ENCODE measurements around the gene CTNNA2.

The CTNNA2 gene

DNA sequence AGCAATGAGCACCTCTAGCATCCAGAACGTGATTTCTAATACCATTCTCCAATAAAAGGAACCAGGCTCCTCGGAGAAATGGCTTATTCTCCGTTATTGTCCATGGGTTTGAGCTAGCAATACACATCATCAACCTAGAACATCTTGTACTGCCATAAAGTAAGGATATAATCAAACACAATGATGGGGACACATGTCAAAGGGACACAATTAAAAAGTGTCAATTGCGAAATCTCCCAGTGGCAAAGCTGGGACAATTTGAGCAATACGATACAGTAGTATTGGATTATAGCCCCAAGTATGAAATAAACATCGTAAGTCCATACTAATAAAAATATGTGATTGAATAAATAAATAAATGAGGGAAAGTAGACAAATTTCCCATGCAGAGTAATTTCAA, 108.4 kb downstream of the CTNNA2 start:
- H3K36me3 ChIP-seq (ENCODE audit: control insufficient read depth, insufficient read depth, low read length), result no peaks in the 10 kb centered on the region
- no peaks in the 10 kb centered on the region for H3K4me1 ChIP-seq (ENCODE audit: control insufficient read depth, insufficient read depth, low read length)
- H3K4me3 ChIP-seq (ENCODE audit: low read length), result no peak overlapping the region
- H3K27me3 ChIP-seq (ENCODE audit: control insufficient read depth, insufficient read depth, low read length), result no peaks in the 10 kb centered on the region
- H3K9ac ChIP-seq (ENCODE audit: low read length), result no peak overlapping the region
- H3K27ac ChIP-seq (ENCODE audit: low read depth, low read length), result no peak overlapping the region

DNA sequence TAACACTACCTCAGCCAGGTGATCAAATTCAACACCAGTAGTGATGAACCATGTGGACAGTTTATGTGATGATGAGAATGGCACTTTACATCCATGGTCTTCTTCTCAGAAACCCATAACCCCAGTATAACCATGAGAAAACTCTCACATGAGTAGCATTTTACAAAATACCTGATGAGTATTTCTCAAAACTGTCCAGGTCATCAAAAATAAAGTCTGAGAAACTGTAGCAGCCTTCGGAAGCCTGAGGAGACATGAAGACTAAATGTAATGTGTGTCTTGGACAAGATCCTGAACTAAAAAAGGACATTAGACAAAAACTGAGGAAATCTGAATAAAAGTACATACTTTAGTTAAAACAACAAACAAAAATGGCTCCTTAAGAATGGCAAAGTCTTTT, 108.9 kb downstream of the CTNNA2 start:
- no peaks in the 10 kb centered on the region for H3K4me1 ChIP-seq (ENCODE audit: control insufficient read depth, insufficient read depth, low read length)
- H3K27me3 ChIP-seq (ENCODE audit: control insufficient read depth, insufficient read depth, low read length), result no peaks in the 10 kb centered on the region
- no peaks in the 10 kb centered on the region for H3K36me3 ChIP-seq (ENCODE audit: control insufficient read depth, insufficient read depth, low read length)
- H3K9ac ChIP-seq (ENCODE audit: low read length), result no peak overlapping the region
- no peak overlapping the region for H3K4me3 ChIP-seq (ENCODE audit: low read length)
- H3K27ac ChIP-seq (ENCODE audit: low read depth, low read length), result no peak overlapping the region

DNA sequence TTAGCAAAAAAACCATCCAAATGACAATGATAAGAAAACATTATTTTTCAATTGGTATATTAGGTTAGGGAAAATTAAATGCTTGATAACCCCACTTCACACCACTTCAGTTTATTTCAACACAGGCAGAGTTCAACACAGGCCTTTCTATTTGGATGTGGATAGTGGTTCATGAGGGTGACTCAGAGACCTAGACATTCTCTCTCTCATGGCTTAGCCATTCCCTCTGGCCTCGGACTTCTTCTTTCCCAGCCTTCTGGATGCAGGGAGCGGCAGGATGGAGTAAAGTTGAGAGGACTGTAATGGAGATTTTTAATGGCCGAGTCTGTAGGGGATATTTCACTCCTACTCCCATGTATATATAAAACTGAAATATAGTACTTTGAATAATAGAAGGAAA, 109.7 kb downstream of the CTNNA2 start:
- no peak overlapping the region for H3K27ac ChIP-seq (ENCODE audit: low read depth, low read length)

DNA sequence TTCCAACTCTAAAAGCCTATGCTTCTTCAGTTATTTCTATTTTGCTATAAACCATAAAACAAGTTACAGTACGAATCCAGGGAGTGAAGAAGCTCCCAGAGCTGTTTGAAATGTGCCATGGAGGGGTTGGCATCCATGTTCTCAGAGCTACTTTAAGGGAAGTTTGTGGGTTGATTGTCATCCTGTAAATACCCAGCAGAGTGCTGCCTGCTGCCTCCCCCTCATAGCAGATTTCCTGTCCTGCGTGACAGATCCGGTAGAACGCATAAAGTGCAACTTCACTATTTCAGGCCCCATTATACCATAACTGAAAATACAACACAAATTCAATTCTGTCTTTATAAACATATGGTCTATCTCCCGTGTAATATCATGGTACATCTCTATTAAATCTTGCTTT, 114.4 kb downstream of the CTNNA2 start:
- Histone ChIP-seq H3K27me3 (ENCODE audit: control insufficient read depth, insufficient read depth, low read length) (no peaks in the 10 kb centered on the region), H3K9ac (ENCODE audit: low read length) (no peak overlapping the region), H3K4me3 (ENCODE audit: low read length) (no peak overlapping the region), H3K27ac (ENCODE audit: low read depth, low read length) (no peak overlapping the region), H3K36me3 (ENCODE audit: control insufficient read depth, insufficient read depth, low read length) (no peaks in the 10 kb centered on the region), H3K4me1 (ENCODE audit: control insufficient read depth, insufficient read depth, low read length) (no peaks in the 10 kb centered on the region)

More for the DNA sequence above, 109.7 kb downstream of the CTNNA2 start:
- Histone ChIP-seq H3K4me3 (ENCODE audit: low read length) (no peak overlapping the region), H3K36me3 (ENCODE audit: control insufficient read depth, insufficient read depth, low read length) (no peaks in the 10 kb centered on the region), H3K27me3 (ENCODE audit: control insufficient read depth, insufficient read depth, low read length) (no peaks in the 10 kb centered on the region), H3K9ac (ENCODE audit: low read length) (no peak overlapping the region), H3K4me1 (ENCODE audit: control insufficient read depth, insufficient read depth, low read length) (no peaks in the 10 kb centered on the region)

DNA sequence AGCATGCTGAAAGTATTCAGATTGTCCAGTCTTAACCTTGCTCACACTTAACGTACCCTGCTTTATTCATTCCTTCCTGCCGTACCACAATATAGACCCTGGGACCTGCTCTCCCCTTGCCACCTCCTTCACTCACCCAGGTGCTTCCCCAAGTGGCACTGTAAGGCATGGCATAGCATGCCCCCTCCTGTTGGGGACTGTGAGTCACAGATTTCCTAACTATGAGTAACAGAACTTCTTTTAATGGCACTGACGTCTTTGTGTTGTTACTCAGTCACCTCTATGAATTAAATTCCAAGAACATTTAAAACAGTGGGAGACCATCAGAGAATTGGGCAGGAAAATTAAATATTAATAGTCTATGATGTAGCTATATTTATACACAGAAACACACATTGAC, 117.2 kb downstream of the CTNNA2 start:
- H3K27ac ChIP-seq (ENCODE audit: low read depth, low read length), result no peak overlapping the region
- no peaks in the 10 kb centered on the region for H3K27me3 ChIP-seq (ENCODE audit: control insufficient read depth, insufficient read depth, low read length)
- no peak overlapping the region for H3K4me3 ChIP-seq (ENCODE audit: low read length)
- no peaks in the 10 kb centered on the region for H3K4me1 ChIP-seq (ENCODE audit: control insufficient read depth, insufficient read depth, low read length)
- H3K36me3 ChIP-seq (ENCODE audit: control insufficient read depth, insufficient read depth, low read length), result no peaks in the 10 kb centered on the region
- H3K9ac ChIP-seq (ENCODE audit: low read length), result no peak overlapping the region

DNA sequence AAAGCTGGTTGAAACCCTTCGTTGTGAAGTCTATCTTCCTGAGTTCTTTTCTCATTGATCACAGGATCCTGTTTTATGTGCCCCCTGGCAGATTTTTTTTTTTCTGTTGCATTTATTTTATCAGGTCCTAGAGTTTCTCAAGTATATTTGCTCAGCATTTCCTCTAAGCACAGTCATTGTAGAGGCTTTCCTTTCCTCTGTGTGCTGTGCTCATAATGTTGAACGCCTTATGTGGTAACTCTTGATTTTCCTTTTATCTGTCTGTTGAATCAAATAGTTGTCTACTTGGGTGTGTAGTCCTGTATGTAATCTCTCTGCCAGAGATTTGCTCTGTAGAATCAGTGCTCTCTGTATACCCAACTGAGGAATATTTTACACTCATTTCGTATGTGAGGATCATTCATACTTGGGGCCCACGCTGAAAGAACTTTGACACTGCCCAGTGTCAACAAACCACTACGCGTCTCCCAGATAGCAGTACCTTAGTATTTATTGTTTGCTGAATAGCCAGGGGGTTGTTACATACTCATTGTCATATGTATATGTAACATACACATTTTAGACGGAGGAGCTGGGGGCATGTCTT, 118.2 kb downstream of the CTNNA2 start:
- no peaks in the 10 kb centered on the region for H3K36me3 ChIP-seq (ENCODE audit: control insufficient read depth, insufficient read depth, low read length)

DNA sequence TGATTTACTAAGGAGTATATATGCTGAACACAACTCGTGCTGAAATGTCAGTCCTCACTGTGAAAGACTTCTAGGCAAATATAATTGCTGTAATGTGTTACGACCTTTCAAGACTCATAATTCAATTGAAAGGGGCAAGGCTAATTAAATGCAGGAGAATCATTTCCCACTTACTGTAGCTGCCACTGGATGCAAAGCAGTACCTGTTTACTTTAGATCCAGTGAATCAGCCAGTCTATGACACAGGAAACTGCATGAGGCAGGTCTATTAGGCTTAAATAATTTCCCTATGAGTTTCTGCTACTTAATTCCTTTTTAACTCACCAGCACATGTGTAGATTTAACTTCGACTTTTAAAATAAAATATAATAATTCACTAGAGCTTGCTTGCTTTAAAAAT, 125.6 kb downstream of the CTNNA2 start:
- H3K27ac ChIP-seq (ENCODE audit: low read depth, low read length), result no peak overlapping the region
- no peaks in the 10 kb centered on the region for H3K4me1 ChIP-seq (ENCODE audit: control insufficient read depth, insufficient read depth, low read length)
- no peaks in the 10 kb centered on the region for H3K36me3 ChIP-seq (ENCODE audit: control insufficient read depth, insufficient read depth, low read length)
- H3K27me3 ChIP-seq (ENCODE audit: control insufficient read depth, insufficient read depth, low read length), result no peaks in the 10 kb centered on the region
- H3K4me3 ChIP-seq (ENCODE audit: low read length), result no peak overlapping the region
- H3K9ac ChIP-seq (ENCODE audit: low read length), result no peak overlapping the region

More for the DNA sequence above, 118.2 kb downstream of the CTNNA2 start:
- Histone ChIP-seq H3K4me1 (ENCODE audit: control insufficient read depth, insufficient read depth, low read length) (no peaks in the 10 kb centered on the region), H3K27ac (ENCODE audit: low read depth, low read length) (no peak overlapping the region), H3K27me3 (ENCODE audit: control insufficient read depth, insufficient read depth, low read length) (no peaks in the 10 kb centered on the region), H3K4me3 (ENCODE audit: low read length) (no peak overlapping the region), H3K9ac (ENCODE audit: low read length) (no peak overlapping the region)

DNA sequence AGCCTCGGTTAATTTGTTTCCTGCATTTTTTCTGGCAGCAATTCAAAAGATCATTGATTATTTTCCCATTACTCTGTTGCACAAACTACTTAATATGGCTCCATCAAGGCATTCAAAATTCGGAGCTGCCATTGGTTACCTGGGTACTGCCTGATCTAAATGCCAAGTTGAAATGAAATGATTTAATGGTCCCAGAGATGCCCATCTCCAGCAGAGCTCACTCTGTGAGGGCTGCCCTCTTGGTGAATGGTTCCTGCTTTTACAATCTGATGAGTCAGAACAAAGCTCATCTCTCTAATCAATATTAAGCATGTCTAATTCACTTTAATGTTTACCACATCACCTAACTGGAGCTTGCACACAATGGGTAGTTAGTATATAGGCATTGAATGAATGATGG, 126.1 kb downstream of the CTNNA2 start:
- H3K36me3 ChIP-seq (ENCODE audit: control insufficient read depth, insufficient read depth, low read length), result no peaks in the 10 kb centered on the region
- no peak overlapping the region for H3K27ac ChIP-seq (ENCODE audit: low read depth, low read length)
- H3K9ac ChIP-seq (ENCODE audit: low read length), result no peak overlapping the region

DNA sequence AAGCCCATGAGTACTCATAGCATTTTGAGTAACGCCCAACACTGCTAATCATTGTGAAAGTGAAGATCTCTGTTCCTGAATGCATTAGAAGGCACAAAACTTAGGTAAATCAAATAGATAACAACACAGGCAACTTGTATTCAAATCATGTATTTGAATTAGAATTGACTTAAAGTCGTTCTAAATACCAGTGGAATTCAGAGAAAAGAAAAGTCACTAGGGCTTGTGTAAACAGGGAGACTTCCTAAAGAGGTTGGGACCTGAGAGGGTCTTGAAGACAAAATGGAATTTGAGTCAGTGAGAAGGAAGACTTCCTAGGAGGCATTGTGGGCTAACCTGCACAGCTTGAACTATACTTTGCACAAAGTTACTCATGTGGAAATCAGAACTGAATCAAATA, 127.2 kb downstream of the CTNNA2 start:
- Histone ChIP-seq H3K27ac (ENCODE audit: low read depth, low read length) (no peak overlapping the region), H3K9ac (ENCODE audit: low read length) (no peak overlapping the region), H3K4me1 (ENCODE audit: control insufficient read depth, insufficient read depth, low read length) (no peaks in the 10 kb centered on the region), H3K27me3 (ENCODE audit: control insufficient read depth, insufficient read depth, low read length) (no peaks in the 10 kb centered on the region), H3K36me3 (ENCODE audit: control insufficient read depth, insufficient read depth, low read length) (no peaks in the 10 kb centered on the region), H3K4me3 (ENCODE audit: low read length) (no peak overlapping the region)

More for the DNA sequence above, 126.1 kb downstream of the CTNNA2 start:
- H3K27me3 ChIP-seq (ENCODE audit: control insufficient read depth, insufficient read depth, low read length), result no peaks in the 10 kb centered on the region
- H3K4me1 ChIP-seq (ENCODE audit: control insufficient read depth, insufficient read depth, low read length), result no peaks in the 10 kb centered on the region
- no peak overlapping the region for H3K4me3 ChIP-seq (ENCODE audit: low read length)

DNA sequence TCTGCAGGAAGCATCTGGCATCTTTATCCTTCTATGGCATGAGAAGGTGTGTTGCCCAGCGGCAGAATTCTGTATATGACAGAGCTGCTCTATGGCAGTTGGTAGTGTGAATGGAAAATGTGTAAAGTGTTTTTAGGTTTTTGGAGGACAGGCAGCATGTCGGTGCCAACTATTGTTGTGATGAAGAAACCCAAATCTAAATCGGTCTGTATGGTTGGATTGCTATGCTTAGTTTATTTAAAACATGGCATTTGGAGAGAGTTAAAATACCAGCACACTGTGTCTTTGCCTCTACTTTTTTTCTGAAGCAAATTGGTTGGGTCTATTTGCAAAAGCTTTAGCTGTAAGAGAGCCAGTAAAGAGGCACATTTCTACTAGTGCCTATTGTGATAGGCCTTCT, 136.7 kb downstream of the CTNNA2 start:
- Histone ChIP-seq H3K4me3 (ENCODE audit: low read length) (no peak overlapping the region), H3K27ac (ENCODE audit: low read depth, low read length) (no peak overlapping the region), H3K4me1 (ENCODE audit: control insufficient read depth, insufficient read depth, low read length) (no peaks in the 10 kb centered on the region), H3K9ac (ENCODE audit: low read length) (no peak overlapping the region), H3K27me3 (ENCODE audit: control insufficient read depth, insufficient read depth, low read length) (no peaks in the 10 kb centered on the region), H3K36me3 (ENCODE audit: control insufficient read depth, insufficient read depth, low read length) (no peaks in the 10 kb centered on the region)

DNA sequence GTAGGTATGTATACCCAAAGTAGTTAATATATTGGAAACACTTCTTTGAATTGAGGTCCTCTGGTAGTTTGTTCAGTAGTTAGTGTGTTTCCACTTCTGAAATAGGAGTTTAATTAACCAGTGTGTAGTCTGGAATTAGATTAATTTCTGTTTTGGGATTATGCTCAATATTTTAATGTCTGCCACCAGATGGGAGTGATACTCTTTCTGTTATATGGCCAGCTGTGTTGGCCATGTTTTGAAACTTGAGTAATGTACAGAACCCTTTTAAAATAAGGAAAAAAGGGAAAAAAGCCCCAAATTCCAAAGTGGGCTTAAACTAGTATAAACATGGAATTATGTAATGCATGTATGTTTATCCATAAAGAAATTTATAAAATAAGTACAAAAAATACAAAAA, 147.7 kb downstream of the CTNNA2 start:
- Histone ChIP-seq H3K27me3 (ENCODE audit: control insufficient read depth, insufficient read depth, low read length) (no peaks in the 10 kb centered on the region), H3K9ac (ENCODE audit: low read length) (no peak overlapping the region), H3K4me1 (ENCODE audit: control insufficient read depth, insufficient read depth, low read length) (no peaks in the 10 kb centered on the region), H3K36me3 (ENCODE audit: control insufficient read depth, insufficient read depth, low read length) (no peaks in the 10 kb centered on the region), H3K4me3 (ENCODE audit: low read length) (no peak overlapping the region), H3K27ac (ENCODE audit: low read depth, low read length) (no peak overlapping the region)

DNA sequence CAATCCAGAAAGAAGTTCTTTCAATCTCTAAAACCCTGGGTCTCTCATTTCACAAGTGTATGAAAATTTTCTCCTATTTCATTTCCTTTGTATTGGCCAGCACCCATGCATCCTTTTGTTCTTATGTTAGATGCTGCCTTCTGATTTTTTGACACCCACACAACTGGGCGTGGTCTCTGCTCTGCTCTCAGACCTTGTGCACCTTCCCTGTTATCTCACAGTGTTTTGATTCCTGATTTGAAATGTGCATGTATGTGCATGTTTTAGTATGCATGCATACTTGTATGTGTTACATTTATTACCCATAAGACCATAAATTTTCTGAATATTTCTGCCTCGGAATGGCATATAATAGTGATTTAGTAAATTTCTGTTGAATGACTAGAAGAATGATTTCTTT, 152.2 kb downstream of the CTNNA2 start:
- H3K27me3 ChIP-seq (ENCODE audit: control insufficient read depth, insufficient read depth, low read length), result no peaks in the 10 kb centered on the region
- no peaks in the 10 kb centered on the region for H3K4me1 ChIP-seq (ENCODE audit: control insufficient read depth, insufficient read depth, low read length)
- H3K27ac ChIP-seq (ENCODE audit: low read depth, low read length), result no peak overlapping the region
- no peak overlapping the region for H3K9ac ChIP-seq (ENCODE audit: low read length)
- H3K36me3 ChIP-seq (ENCODE audit: control insufficient read depth, insufficient read depth, low read length), result no peaks in the 10 kb centered on the region
- H3K4me3 ChIP-seq (ENCODE audit: low read length), result no peak overlapping the region

DNA sequence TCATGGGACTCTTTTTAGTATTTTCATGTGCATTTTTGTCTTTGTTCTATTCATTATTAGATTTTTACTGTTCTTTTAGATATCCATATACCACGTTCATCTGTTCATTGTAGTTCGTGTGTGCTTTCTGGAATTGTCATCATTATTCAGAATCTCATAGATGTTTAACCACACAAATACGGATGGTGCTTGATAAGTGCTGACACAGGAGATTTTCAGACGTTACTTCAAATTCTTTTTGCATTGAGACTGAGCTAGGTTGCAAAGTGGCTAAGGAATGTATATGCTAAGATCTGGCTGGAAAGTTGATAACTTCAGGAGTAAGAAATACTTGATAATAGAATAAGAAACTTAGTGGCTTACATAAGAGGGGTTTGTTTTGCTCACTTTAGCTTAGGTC, 153.6 kb downstream of the CTNNA2 start:
- no peak overlapping the region for H3K4me3 ChIP-seq (ENCODE audit: low read length)

More for the DNA sequence above, 153.6 kb downstream of the CTNNA2 start:
- no peak overlapping the region for H3K9ac ChIP-seq (ENCODE audit: low read length)
- no peaks in the 10 kb centered on the region for H3K27me3 ChIP-seq (ENCODE audit: control insufficient read depth, insufficient read depth, low read length)
- H3K36me3 ChIP-seq (ENCODE audit: control insufficient read depth, insufficient read depth, low read length), result no peaks in the 10 kb centered on the region
- no peak overlapping the region for H3K27ac ChIP-seq (ENCODE audit: low read depth, low read length)
- H3K4me1 ChIP-seq (ENCODE audit: control insufficient read depth, insufficient read depth, low read length), result no peaks in the 10 kb centered on the region

Data from rectal smooth muscle tissue (tissue), 1 donor.